GM19351 (cell line): ENCODE measurements around the gene SAG.
"Not testable (repeated sequence)": the region's sequence is repeated elsewhere in the genome, so short reads cannot be mapped to it uniquely, and the experiment has no call there.

Experiments
- ATAC-seq: cut with Tn5 transposase; IDR thresholded peaks from one replicate; pipeline ENCODE4 v1.9.1; 2021; ENCODE audit warnings: mild to moderate bottlenecking, moderate library complexity; ENCODE audit not compliant: unreplicated experiment

The SAG gene

GRCh38 chr2:233374776-233375175 is 67.2 kb downstream of the SAG start:
- ATAC-seq: not testable (repeated sequence)

- no peak for ATAC-seq
Observed at GRCh38 chr2:233375490-233376314, 68.1 kb downstream of the SAG start.

GRCh38 chr2:233379034-233379433 is 71.4 kb downstream of the SAG start:
- ATAC-seq: no peak

- ATAC-seq: no peak
Observed at GRCh38 chr2:233379441-233379840, 71.8 kb downstream of the SAG start.

- no peak for ATAC-seq
Observed at GRCh38 chr2:233380132-233380895, 72.7 kb downstream of the SAG start.

GRCh38 chr2:233380995-233381637 is 73.5 kb downstream of the SAG start:
- no peak for ATAC-seq

GRCh38 chr2:233381638-233381995 is 74.0 kb downstream of the SAG start:
- ATAC-seq: no peak

GRCh38 chr2:233384015-233384414 is 76.4 kb downstream of the SAG start:
- ATAC-seq: no peak

GRCh38 chr2:233384811-233385488 is 77.3 kb downstream of the SAG start:
- ATAC-seq: peak; percentile 5

GRCh38 chr2:233385489-233386044 is 78.0 kb downstream of the SAG start:
- peak; percentile 77 for ATAC-seq

GRCh38 chr2:233386382-233387041 is 78.9 kb downstream of the SAG start:
- ATAC-seq: no peak

GRCh38 chr2:233387225-233387624 is 79.6 kb downstream of the SAG start:
- ATAC-seq: no peak

- ATAC-seq: no peak
Observed at GRCh38 chr2:233387667-233388528, 80.3 kb downstream of the SAG start.

GRCh38 chr2:233389601-233390125 is 82.0 kb downstream of the SAG start:
- no peak for ATAC-seq

- no peak for ATAC-seq
Observed at GRCh38 chr2:233395687-233396086, 88.1 kb downstream of the SAG start.
